Fibroblast of skin of left biceps (primary cell): Measurements from ENCODE around the gene PDCD1.

Experiments used
- DNase-seq, 2 experiments: peaks; one replicate each; pipeline ENCODE4 v3.0.0-alpha.2; 2013; ENCODE audit warnings: low read depth in 2 of 2

Gene PDCD1

DNA sequence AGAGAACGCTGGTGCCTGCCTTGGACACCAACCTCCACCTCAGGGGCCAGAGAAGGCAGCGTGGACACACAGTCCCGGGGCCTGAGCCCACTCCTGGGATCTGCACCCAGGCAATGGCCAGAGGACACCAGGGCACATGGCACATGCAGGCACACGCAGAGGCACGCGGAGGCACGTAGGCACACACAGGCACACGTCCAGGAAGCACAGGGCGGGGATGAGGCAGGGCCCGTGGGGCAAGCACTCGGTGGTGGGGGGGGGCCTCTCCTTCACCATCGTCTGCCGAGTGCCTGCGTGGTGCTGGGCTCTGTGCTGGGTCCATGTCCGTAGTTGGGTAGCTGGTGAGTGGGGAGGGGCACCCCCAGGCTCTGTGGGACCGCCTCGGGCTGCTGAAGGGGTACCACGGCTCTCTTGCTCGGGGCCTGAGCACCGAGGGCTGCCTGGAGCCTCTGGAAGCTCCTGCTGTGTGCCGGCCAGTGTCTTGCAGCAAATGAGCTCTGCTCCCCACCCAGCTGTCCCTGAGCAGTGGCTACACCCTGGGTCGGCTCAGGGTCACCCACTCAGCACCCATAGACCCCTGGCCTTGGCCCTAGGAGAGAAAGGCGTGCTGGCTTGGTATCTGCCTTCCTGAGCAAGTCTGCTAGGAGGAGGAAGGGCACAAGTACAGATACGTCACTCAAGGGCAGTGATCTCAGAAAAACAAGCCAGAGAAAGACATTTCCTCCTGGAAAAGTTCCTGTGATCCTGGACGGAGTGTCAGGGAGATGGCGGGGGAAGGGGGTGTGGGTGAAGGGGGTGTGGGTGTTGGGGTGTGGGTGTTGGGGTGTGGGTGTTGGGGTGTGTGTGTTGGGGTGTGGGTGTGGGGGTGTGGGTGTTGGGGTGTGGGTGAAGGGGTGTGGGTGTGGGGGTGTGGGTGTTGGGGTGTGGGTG is 37.3 kb upstream of the PDCD1 start:
- DNase-seq = no peak

DNA sequence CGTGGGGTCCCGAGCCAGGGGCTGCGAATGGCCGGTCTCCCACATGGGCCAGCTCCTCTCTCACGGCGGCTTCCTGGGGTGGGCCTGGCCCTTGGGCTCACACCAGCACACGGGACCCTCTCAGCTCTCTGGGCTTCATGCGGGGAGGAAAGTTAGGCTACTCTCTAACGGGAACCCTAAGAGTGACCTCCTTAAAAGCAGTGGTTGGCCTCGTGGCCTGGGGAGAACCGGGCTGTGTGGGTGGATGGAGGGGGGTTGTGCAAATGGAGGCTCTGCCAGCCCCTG is 36.7 kb upstream of the PDCD1 start:
- no peak for DNase-seq

DNA sequence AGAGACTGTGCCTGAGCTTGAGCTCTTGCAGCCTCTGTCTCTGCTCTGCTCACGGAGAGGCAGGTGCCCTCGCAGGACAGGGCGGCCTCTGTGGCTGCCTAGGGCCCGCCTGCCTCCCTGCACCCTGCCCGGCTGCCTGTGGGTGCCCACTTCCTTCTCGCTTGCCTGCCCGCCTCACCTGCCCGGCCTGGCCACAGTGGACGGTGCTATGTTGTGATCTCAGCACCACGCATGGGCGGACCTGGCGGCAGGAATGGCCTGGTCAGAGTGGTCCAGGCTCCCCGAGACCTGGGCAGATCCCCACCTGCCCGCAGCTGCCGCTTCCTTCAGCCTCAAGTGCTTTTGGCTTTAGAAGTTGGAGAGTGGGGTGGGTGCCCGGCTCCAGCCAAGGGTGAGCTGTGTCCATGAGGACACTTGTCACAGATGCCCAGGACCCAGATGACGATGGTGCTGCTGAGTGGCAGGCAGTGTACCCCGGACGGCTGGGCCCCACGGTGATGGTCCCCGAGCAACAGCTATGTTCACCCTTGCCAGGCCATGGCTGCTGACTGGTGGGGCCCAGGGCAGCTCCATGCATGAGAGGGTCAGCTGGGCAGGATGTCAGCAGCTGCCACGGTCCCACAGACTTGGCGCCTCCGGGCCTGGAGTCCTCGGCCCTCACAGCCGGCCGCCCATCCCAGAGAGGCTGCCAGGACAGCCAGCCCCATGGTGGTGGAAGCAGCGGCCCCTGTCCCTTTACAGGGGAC is 36.2 kb upstream of the PDCD1 start:
- no peak for DNase-seq

DNA sequence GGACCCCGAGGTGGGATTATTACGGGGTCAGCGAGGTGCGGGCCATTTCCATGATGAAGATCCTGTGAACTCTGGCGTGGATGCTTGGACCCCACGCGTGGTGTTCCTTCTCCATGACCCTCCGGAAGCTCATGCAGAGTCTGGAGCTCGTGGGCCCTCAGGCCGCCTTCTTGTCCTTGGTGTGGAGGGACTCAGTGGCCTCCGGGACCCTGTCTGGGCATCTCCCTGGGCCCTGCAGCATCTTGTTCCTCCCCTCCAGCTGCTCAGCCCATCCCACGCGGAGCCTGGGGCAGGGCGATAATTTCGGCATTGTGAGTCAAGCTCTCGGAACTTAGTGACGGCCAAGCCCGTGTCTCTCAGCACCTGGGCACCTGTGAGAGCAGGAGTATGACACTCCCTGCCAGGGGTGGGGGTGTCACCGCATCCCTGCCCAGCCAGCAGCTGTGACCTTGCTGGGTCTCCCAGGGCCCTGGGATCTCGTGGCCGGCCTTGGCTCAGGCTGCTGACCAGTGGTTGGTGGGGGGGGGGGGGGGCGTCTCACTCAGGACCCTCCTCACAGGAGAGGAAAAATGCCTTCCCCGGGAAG is 35.5 kb upstream of the PDCD1 start:
- no peak for DNase-seq

DNA sequence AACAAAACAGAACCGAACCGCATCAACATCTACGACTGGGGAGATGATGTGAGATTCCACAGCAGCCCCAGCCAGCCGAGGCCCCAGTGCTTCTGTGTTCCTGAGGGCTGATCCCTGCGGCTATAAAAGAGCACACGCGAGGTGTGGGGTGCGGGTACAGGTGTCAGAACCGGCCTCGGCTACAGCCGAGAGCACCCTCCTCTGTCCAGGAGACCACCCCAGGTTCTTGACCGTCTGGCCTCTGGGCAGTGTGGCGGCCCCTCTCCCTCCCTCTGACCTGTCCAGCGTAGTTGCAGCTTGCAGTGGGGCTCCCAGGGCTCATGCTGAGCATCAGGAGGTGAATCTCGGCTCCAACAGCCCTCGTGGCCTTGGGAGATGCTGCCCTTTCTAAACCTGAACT is 34.6 kb upstream of the PDCD1 start:
- DNase-seq = no peak

DNA sequence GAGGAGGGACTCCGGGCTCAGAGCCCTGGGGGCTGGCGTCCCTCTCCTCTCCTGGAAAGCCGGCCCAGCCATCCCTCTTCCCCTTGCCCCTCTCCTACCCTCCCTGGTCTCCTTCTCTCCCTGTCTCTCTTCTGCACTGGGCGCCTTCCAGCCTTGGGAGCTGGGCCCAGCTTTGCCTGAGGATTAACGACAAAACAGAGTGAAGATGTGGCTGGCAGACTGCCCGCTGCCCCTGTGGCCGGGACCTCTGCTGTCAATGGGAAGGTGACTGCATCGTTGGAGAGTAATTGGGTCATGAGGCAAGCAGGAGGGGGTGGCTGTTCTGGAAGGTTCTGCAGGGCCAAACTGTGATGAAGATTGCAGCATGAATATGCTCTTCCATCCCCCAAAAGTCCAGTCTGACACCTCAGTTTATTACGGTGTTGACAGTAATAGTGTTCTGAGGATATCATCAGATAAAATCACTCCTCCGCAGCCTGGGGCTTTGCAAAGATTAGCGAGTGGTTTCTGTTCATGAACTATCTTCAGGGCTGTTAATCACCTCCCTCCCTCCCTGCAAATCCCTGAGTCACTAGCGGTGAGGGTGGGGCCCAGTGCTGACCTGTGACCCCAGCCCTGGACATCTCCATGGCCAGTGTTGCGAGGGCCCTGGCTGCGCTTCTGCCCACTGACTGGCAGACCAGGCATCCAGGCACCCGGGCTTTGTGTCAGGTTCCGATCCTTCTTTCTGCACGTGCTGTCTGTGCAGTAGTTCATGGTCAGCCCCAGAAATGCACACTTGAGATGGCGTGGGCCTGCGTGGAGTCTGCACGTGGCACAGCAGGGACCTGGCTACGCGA is 33.8 kb upstream of the PDCD1 start:
- no peak for DNase-seq

DNA sequence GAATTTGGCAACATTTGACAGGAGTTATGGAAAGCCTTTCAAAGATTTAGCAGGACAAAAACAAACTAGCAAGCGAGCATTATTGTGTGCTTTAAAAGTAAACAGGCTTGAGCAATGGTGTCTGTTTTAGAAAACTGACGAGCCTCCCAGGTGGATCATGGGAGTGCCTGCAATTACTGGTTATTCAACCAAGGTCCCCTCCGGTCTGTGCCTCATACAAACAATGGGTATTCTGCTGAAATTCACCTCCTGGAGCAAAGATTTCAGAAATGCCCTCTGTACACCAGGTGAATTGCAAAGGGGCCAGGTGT is 33.2 kb upstream of the PDCD1 start:
- DNase-seq = no peak

DNA sequence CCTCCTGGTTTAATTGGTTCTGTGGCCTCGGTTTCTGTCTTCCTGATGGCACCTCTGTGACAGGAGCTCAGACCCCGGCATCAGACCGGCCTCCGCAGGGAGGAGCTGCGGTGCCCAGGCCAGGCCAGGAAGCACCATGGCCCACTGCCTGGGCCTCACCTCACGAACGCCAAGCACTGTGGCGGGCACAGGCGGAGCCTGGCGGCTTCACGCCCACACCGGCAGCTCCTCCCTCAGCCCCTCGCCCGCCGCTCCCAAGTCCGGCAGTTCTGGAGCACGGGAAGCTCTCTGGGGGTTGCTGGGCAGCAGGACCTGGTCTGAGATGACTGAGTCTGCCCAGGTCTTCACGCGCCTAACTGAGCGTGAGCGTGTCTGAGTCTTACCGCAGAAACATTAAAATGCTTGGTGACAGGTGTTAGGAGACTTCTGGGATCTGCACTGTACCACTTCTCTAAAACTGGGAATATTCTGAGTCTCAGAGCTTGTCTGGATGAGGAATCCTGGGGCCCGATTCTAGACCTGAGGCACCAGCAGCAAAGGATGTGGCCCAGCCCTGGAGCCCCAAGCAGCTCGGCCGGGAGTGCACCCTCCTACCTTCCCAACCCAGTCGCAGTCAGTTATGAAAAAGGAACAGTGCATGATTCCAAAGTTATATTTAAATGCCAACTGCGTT is 32.8 kb upstream of the PDCD1 start:
- no peak for DNase-seq

DNA sequence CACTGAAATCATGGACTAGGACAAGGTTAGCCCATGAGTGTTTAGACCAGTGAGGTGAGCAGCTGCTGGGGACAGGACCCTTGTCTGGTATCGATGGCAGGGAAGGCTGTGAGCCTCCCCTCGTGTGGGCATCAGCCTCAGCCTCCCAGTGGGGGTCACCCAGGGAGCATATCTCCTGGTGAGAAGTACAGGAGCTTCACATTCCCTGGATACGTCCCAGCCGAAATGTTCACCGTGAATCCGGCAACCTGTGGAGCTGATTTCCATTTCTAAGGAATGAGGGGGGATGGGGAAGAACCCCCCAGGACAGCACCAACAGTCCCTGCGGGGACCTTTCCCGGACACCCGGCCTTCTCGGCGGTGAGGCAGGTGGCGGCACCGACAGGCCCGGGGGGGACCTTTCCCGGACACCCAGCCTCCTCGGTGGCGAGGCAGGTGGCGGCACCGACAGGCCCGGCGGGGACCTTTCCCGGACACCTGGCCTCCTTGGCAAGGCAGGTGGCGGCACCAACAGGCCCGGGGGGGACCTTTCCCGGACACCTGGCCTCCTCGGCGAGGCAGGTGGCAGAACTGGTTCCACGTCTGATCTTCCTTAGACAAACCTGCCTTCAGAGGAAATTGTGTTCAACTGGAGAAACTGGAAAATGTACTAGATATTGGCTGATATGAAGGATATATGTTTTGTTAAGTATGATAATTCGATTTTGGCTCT is 32.0 kb upstream of the PDCD1 start:
- DNase-seq = no peak

DNA sequence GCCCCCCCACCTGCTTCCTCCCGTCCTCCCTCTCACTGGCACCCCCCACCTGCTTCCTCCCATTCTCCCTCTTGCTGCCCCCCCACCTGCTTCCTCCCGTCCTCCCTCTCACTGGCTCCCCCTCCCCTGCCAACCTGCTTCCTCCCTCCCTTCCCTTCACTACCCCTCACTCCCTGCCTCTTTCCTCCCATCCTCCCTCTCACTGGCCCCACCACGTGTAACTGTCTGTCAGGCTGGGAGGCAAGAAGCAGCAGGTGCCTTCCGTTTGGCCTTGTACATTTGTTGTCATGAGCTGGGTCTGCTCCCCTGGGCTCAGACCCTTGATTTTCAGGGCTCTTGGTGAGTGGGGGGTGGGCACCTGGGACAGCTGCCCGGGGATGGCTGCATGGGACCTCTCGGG is 29.9 kb upstream of the PDCD1 start:
- DNase-seq = no peak

DNA sequence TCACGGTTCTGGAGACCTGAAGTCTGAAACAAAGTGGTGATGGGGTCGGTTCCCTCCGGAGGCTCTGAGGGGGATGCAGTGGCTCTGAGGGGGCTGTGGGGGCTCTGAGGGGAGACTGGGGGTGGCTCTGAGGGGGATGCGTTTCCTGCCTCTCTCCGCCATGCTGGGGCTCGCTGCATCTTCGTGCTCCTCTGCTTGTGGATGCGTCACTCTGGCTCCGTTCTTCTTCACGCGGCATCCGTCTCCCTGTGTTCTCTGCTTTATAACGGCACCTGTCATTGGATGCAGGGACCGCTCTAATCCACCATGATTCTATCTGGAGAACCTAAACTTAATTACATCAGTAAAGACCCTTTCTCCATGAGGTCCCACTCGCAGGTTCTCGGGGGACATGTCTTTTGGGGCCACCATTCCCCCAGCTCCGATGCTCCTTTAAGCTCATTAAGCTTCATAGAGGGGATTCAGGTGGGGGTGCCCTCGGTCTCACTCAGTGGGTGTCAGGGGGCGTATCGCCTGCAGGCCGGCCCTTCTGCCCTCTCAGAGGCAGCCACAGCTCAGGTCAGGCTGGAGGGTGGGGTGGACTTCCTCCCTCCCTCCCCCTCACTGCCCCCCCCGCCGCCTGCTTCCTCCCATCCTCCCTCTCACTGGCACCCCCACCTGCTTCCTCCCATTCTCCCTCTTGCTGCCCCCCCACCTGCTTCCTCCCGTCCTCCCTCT is 29.3 kb upstream of the PDCD1 start:
- no peak for DNase-seq

DNA sequence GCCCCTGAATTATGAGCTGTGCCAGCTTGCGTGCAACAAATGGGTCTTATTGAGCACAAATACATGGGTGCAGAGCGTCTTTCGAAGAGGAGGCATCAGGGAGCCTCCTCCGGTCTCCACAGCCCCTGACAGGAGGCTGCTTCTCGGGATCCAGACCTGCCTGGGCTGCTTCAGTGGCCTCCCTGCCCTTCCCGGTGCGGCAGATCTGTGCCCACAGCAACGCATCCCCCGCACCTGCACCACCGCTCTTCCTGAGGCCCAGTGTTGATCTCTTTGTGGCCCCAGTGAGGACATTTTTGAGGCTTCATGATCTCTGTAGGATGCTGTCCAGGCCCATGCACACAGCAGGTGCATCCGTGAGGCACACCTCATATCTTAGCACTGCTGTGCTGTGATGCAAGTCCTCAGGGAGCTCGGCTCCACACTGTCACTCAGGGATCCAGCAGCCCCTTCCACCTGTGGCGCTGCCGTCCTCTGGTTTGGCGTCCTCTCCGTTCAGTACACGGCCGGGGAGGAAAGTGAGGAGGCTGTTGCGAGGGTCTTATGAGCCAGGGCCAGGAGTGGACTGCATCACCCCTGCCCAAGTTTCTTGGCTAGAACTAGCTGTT is 28.2 kb upstream of the PDCD1 start:
- no peak for DNase-seq

DNA sequence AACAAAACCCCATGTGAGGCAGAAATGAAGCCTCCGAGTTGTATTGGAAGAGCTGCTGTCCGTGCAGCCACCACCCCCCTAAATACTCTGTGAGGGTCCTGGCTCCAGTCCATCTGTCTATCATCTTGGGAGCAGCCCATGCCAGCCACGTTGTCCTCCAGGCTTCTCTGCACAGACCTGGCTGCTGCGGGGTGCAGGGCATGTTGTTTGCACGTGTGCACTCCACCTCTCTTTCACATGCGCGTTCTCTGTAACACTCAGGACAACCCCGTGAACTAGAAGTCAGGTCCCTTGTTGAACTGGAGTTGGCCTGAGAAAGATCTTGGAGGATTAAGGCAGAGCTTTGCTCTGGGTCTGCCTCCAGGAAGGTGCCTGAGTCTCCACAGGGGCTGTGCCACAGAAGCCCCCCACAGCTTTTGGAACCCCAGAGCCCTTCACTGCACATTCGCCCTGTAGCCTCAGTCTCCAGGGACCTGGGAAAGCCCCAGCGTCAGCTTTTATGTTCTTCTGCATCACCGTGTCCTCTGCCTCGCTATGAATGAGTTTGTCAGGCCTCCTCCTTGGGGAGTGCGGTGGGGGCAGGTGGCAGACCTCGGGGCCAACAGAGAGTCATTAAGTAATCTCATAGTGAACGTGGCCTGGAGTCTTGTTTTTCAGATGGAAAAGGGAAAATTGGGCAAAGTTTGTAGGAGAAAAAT is 27.4 kb upstream of the PDCD1 start:
- DNase-seq = no peak

DNA sequence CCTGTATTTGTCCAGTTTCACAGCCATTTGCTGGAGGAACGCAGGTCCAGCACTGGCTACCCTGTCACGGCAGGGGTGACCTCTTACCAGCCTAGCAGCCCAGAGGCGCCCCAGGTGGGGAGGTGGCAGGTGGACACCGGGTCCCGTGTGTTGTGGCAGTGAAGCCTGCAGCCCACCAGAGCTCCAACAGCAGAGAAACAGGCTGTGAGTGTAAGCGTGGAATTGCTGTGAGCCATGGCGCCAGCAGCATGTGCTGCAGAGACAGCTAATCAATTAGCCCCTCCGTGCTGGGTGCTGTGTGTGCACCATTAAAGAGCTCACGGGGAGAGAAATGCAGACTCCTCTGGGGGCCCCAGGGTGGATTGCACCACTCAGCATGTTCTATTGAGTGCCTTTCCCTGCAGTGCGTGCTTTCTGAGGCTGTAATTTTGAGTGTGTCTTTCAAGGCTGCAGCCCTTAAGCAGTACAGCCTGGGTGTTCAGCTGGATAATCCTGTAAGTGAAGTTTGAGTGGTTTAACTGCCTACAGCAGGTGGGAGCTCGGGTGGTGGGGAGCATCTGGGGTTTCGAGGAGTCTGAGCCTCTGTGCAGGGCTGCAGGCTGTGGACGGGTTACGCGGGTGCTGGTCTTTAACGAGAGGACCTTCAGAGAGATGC is 26.7 kb upstream of the PDCD1 start:
- DNase-seq = no peak

DNA sequence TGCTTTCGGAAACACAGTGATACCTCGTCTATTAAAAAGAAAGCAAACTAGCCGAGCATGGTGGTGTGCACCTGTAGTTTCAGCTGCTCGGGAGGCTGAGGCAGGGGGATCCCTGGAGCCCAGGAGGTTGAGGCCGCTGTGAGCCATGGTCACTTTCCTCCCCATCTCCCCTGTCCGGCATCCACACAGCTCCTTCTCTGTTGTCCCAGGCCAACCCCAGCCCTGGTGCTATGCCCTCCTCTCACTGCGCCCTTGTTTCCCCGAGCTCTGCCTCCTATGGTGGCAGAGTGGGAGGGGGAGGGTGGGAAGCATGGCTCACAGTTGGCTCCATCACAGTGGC is 26.2 kb upstream of the PDCD1 start:
- DNase-seq = no peak

DNA sequence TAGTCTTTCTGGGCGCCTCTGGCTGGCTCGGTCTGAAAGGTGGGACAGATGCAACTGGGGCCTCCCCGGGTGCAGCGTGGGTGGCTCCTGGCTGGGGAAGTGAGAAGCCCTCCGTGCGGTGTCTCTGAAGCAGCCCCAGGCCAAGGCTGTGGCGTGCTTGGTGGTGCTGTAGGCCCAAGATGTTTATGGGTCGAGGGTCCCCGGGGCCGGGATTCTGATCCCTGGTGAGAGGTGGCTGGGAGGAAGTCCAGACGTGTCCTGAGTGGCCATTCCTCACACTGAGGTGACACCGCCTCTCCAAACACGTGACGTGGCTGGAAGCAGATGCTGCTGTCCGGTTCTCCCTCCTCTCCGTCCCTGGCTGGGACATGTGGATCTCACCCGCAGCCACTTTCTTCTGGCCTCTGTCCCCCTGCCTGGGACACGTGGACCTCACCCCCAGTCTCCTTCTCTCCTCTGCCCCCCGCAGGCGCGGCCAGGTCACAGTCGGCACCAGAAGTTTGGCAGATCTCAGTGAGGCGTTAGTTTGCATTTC is 23.5 kb upstream of the PDCD1 start:
- DNase-seq = no peak

DNA sequence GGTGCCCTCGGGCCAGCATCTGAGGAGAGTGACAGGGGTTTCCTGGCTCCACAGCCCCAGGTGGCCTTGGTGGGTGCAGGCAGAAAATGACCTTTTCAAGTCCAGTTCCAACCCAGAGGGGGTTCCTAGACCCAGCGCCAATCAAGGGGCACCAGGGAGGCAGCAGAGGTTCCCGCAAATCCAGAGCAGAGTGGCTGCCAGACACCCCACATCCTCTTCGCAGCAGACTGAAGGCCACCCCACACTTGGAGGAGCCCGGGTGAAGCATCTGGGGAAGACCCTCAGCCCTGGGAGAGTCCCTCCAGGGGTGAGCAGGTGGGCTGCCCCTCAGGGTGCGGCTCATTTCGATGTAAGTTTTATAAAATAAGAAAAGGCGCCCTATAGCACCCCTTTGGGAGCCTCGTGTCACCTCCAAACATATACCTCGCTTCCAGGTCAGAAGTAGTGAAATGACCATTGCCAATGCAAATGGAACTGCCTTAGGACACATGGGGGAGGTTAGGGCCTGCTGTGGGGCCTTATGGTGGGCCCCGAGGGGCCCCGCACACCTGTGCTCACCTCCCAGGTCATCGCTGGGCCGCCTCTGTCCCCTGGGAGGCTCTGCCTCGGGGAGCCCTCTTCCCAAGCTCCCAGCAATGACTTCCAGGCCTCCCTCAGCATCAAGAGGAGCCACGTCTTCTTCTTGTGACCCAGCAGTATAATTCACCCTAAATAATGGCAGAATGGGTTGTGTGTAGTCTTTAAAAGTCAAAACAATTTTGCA is 21.8 kb upstream of the PDCD1 start:
- DNase-seq = no peak

DNA sequence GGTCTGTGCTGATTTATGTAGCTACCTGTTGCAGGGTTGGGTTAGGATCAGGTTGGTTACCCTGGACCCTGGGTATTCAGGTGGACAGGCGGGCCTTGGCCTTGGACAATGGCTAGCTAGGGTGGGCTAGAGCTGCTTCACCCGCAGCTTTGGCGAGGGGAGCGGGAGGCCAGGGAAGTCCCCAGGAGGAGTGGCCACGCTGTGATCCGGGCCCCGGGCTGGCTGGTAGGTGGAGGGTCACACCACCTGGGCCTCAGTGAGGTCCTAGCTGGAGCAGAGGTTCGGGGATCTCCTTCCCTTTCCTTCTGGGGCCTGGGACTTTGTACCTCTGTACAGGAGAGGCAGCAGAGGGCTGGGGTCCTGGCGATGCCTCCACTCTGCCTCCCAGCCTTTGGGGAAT is 20.6 kb upstream of the PDCD1 start:
- DNase-seq = no peak
